ENCODE results near the gene CWF19L1. TPM values are rescaled to one million over a fixed set of nuclear protein-coding genes. Genes with fewer than 3 reads are reported as not detected.

CWF19L1 gene
- polyA plus RNA-seq, 2 of the 4 experiments (the other 2 are of a cell fraction) = 24.7 to 30.2 TPM

DNA sequence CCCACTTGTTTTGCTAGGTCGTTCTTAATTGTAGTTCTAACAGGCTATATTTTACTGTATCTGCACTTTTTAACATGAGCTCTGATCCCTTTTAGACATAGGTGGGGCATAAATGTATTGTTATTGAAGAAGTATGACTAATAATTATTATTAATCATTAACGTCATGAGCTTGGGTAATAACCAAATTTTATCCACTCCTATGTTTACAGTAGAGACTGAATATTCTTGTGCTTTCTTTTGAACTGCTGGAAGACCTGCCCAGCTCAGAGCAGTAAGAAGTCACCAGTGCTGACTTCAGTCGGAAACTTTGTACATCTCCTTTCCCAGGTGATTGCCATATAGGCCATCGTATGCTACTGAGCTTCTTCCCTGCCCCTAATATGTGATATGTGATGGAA lies 43.9 kb upstream of the CWF19L1 start:
- POLR2A ChIA-PET = interaction anchor here (1.5 kb wide), 1 partner anchor 35 kb away, joined by 3 read pairs; no protein-coding TSS in a partner anchor
- Histone ChIP-seq H3K27ac (peak overlapping the region in 1 of 2 experiments; percentile 44; a peak in 3 of 6 replicates), H3K9me3 (no peaks in the 10 kb centered on the region), H3K4me2 (peak overlapping the region; percentile 38), H3K4me3 (no peak overlapping the region), H3K4me1 (peaks cover 26% of the 10 kb centered on the region)
- TF ChIP-seq JUNB (IDR thresholded peaks at IDR 0.05) (0 out of 2 replicates have a peak, but pooled peaks have one; percentile 14), MAFK (IDR thresholded peaks at IDR 0.05; ENCODE audit: partially characterized antibody) (peak; percentile 34)
- TF ChIP-seq, protein P1, sequence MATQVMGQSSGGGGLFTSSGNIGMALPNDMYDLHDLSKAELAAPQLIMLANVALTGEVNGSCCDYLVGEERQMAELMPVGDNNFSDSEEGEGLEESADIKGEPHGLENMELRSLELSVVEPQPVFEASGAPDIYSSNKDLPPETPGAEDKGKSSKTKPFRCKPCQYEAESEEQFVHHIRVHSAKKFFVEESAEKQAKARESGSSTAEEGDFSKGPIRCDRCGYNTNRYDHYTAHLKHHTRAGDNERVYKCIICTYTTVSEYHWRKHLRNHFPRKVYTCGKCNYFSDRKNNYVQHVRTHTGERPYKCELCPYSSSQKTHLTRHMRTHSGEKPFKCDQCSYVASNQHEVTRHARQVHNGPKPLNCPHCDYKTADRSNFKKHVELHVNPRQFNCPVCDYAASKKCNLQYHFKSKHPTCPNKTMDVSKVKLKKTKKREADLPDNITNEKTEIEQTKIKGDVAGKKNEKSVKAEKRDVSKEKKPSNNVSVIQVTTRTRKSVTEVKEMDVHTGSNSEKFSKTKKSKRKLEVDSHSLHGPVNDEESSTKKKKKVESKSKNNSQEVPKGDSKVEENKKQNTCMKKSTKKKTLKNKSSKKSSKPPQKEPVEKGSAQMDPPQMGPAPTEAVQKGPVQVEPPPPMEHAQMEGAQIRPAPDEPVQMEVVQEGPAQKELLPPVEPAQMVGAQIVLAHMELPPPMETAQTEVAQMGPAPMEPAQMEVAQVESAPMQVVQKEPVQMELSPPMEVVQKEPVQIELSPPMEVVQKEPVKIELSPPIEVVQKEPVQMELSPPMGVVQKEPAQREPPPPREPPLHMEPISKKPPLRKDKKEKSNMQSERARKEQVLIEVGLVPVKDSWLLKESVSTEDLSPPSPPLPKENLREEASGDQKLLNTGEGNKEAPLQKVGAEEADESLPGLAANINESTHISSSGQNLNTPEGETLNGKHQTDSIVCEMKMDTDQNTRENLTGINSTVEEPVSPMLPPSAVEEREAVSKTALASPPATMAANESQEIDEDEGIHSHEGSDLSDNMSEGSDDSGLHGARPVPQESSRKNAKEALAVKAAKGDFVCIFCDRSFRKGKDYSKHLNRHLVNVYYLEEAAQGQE (IDR thresholded peaks at IDR 0.05) = no peak
- WGBS (ENCODE audit: missing lambda C conversion rate) = 17% methylated on average over 4 of the region's 4 CpGs
- CTCF ChIA-PET = interaction anchor here (1.4 to 4.8 kb wide), 5 partner anchors 15 to 171 kb away, joined by 4 to 32 read pairs (median 10); partner anchors contain the start of genes PKD2L1 and SCD
- FAIRE-seq (no peak), DNase-seq (ENCODE audit: low read depth in 1 of 2, low spot score in 1 of 2) (peak in 1 of 2 experiments; percentile 20), ATAC-seq (peak; percentile 38 to 60; a peak in 4 of 6 replicates)

DNA sequence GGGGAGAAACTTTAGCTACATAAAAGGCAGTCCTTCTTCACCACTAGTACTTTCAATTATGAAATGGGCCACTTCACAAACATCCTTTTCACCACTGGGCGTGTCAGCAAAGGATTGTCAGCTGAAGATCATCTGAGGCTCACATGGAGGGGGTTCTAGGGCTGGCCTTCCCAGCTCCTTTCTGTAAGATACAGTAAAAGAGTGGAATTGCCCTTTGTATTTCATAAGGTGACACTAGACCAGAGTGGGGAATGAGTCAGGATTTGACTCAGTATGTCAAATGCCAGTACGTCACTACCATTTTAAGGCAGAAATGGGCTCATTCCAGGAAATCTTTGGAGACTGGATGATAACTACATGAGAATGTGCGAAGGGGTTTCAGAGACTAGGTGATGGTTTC lies 40.2 kb upstream of the CWF19L1 start:
- Histone ChIP-seq H3K4me1 (peaks cover 26% of the 10 kb centered on the region), H3K4me3 (no peak overlapping the region), H3K9me3 (no peaks in the 10 kb centered on the region), H3K27ac (peak overlapping the region in 1 of 2 experiments; percentile 28; a peak in 2 of 6 replicates), H3K4me2 (peak overlapping the region; percentile 23; the same call in 1 of the 3 replicates)
- TF ChIP-seq FOSL2 (IDR thresholded peaks at IDR 0.05) (peak; percentile 47; the same call in 1 of the 2 replicates), FOSL2 (CRISPR knock-in tag; IDR thresholded peaks at IDR 0.05) (no peak), EP300 (IDR thresholded peaks at IDR 0.05) (peak in 1 of 2 experiments; percentile 12; a peak in 1 of 5 replicates), JUNB (IDR thresholded peaks at IDR 0.05) (peak; percentile 32; the same call in 1 of the 2 replicates), ZNF302 (CRISPR knock-in tag; IDR thresholded peaks at IDR 0.05) (no peak)
- ChIA-PET POLR2A (interaction anchor here (0.9 kb wide), 1 partner anchor 21 kb away, joined by 4 read pairs; the partner anchor contains the start of gene BLOC1S2), CTCF (interaction anchor here (0.7 to 2.0 kb wide), 6 partner anchors 11 to 126 kb away, joined by 3 to 5 read pairs (median 4); partner anchors contain the start of gene PKD2L1)
- DNase-seq (ENCODE audit: low read depth in 1 of 2, low spot score in 1 of 2) (no peak), ATAC-seq (peak in 1 of 2 experiments; percentile 46; a peak in 3 of 6 replicates), FAIRE-seq (no peak)
- 67% methylated on average over 3 of the region's 3 CpGs for WGBS (ENCODE audit: missing lambda C conversion rate)

DNA sequence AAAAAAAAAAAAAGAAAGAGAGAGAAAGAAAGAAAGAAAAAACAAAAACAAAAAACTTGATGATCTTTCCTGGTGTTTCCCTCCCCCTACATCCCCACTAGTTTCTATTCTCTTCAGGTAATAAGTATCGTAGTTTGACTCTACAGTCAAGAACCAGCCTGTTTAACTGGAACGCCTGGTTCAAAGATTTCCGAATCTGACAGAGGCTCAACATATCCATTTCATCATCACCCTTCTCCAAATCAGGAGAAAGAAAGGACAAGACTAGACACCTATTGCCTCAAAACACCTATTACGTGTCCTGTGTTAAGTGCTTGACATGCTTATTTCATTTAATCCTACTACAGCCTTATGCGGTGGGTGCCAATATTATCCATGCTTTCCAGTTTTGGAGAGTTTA lies 39.4 kb upstream of the CWF19L1 start:
- TF ChIP-seq CBX2 (IDR thresholded peaks at IDR 0.05; ENCODE audit: borderline replicate concordance, low read depth) = no peak
- no peak for TF ChIP-seq EHF (CRISPR knock-in tag; IDR thresholded peaks at IDR 0.05)
- TF ChIP-seq RFX5 (IDR thresholded peaks at IDR 0.05) = no peak
- no peak for TF ChIP-seq TFCP2L1 (CRISPR knock-in tag; IDR thresholded peaks at IDR 0.05)
- TF ChIP-seq JUN (IDR thresholded peaks at IDR 0.05) = no peak
- TF ChIP-seq NPAS2 (CRISPR knock-in tag; IDR thresholded peaks at IDR 0.05; ENCODE audit: borderline replicate concordance) = no peak
- no peak for TF ChIP-seq FOSL2 (IDR thresholded peaks at IDR 0.05)
- TF ChIP-seq FOSL2 (CRISPR knock-in tag; IDR thresholded peaks at IDR 0.05) = no peak
- TF ChIP-seq, protein P2, sequence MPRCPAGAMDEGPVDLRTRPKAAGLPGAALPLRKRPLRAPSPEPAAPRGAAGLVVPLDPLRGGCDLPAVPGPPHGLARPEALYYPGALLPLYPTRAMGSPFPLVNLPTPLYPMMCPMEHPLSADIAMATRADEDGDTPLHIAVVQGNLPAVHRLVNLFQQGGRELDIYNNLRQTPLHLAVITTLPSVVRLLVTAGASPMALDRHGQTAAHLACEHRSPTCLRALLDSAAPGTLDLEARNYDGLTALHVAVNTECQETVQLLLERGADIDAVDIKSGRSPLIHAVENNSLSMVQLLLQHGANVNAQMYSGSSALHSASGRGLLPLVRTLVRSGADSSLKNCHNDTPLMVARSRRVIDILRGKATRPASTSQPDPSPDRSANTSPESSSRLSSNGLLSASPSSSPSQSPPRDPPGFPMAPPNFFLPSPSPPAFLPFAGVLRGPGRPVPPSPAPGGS (IDR thresholded peaks at IDR 0.05) = no peak
- TF ChIP-seq CHD4 (IDR thresholded peaks at IDR 0.05; ENCODE audit: borderline replicate concordance) = no peak
- TF ChIP-seq, protein P1 (IDR thresholded peaks at IDR 0.05) = no peak
- no peak for TF ChIP-seq CHD2 (IDR thresholded peaks at IDR 0.05; ENCODE audit: low read length, partially characterized antibody)
- TF ChIP-seq ESRRA (IDR thresholded peaks at IDR 0.05; ENCODE audit: borderline replicate concordance, low read length) = no peak
- TF ChIP-seq CEBPB (IDR thresholded peaks at IDR 0.05) = no peak
- TF ChIP-seq POLR2AphosphoS2 (conservative IDR thresholded peaks at IDR 0.05; ENCODE audit: low read length) = no peak
- no peak for TF ChIP-seq MAZ (IDR thresholded peaks at IDR 0.05; ENCODE audit: borderline replicate concordance, low read depth, low read length)
- CTCF ChIA-PET = interaction anchor here (0.6 to 2.0 kb wide), 6 partner anchors 11 to 127 kb away, joined by 3 to 5 read pairs (median 4); partner anchors contain the start of gene PKD2L1
- ATAC-seq (no peak), DNase-seq (ENCODE audit: low read depth in 1 of 2, low spot score in 1 of 2) (no peak), FAIRE-seq (no peak)
- Histone ChIP-seq H3K4me2 (no peak overlapping the region), H3K4me3 (no peak overlapping the region), H3K4me1 (peaks cover 20% of the 10 kb centered on the region), H3K9me3 (no peaks in the 10 kb centered on the region), H3K27ac (peak overlapping the region in 1 of 2 experiments; percentile 28; a peak in 2 of 6 replicates)
- POLR2A ChIA-PET = interaction anchor here (0.9 kb wide), 1 partner anchor 20 kb away, joined by 4 read pairs; the partner anchor contains the start of gene BLOC1S2
- 92% methylated on average over 5 of the region's 5 CpGs for WGBS (ENCODE audit: missing lambda C conversion rate)

All from A549 (cell line).